ENCODE measurements around the gene DPY19L3. TPM values are rescaled to one million over a fixed set of nuclear protein-coding genes. Genes with fewer than 3 reads are reported as not detected.

DPY19L3 gene
- total RNA-seq, result 31.3 and 31.8 TPM in 2 replicates

GRCh38 chr19:32405431-32406160 is at the start of gene DPY19L3:
Gene DPY19L3, plus strand, starts transcription at chr19:32405770. Its CDS starts 2,484 bp downstream, at chr19:32408254.

Other genes with a start within 250 kb of the DPY19L3 start
- 8.2 and 19.4 TPM in 2 replicates for gene ZNF507, start 60.2 kb upstream of the DPY19L3 start, total RNA-seq
- 103 and 204 TPM in 2 replicates for gene PDCD5, start 175.4 kb downstream of the DPY19L3 start, total RNA-seq